HepG2 (cell line): Measurements from ENCODE around the gene INTS15. TPM values are rescaled to one million over a fixed set of nuclear protein-coding genes. Genes with fewer than 3 reads are reported as not detected.

Experiments
- ARID3A ChIP-seq: IDR thresholded peaks from 2 replicates; pipeline ENCODE4 v1.6.1; 2012; ENCODE audit warnings: low read depth, low read length, improper control_type of control experiment
- FOSL1 ChIP-seq: sonication (generic); formaldehyde crosslinking; IDR thresholded peaks from 2 replicates; pipeline ENCODE4 v1.9.0; 2021; ENCODE audit warnings: missing genetic modification reagents, borderline replicate concordance
- FOXK2 ChIP-seq: fragments of 450-650 bp; IDR thresholded peaks from 2 replicates; pipeline ENCODE4 v1.6.1; 2016
- GMEB1 ChIP-seq: sonication (generic); formaldehyde crosslinking; IDR thresholded peaks from 2 replicates; pipeline ENCODE4 v1.5.1; 2020; ENCODE audit warnings: missing genetic modification reagents, mild to moderate bottlenecking, borderline replicate concordance
- LRRFIP1 ChIP-seq: sonication (generic); formaldehyde crosslinking; conservative IDR thresholded peaks from 2 replicates; pipeline ENCODE4 v1.4.0; 2020; ENCODE audit warnings: missing genetic modification reagents
- MIXL1 ChIP-seq: IDR thresholded peaks from 2 replicates; pipeline ENCODE4 v1.6.1; 2016
- NFE2L2 ChIP-seq: fragments of 150-350 bp; IDR thresholded peaks from 2 replicates; pipeline ENCODE4 v1.6.1; 2014; ENCODE audit warnings: low read length
- NR2F6 ChIP-seq, 2 experiments: IDR thresholded peaks; 2 replicates each; pipeline ENCODE4 v1.6.1; 2016; ENCODE audit warnings: antibody characterized with exemption in 1 of 2, mild to moderate bottlenecking in 1 of 2
- POLR2AphosphoS5 ChIP-seq: IDR thresholded peaks from 2 replicates; pipeline ENCODE4 v1.6.1; 2012; ENCODE audit warnings: low read depth, low read length
- SCMH1 ChIP-seq: sonication (generic); formaldehyde crosslinking; IDR thresholded peaks from 2 replicates; pipeline ENCODE4 v1.9.0; 2021; ENCODE audit warnings: missing genetic modification reagents, mild to moderate bottlenecking, borderline replicate concordance
- SETDB1 ChIP-seq: sonication (generic); formaldehyde crosslinking; IDR thresholded peaks from 2 replicates; pipeline ENCODE4 v1.5.1; 2020; ENCODE audit warnings: missing genetic modification reagents, mild to moderate bottlenecking, borderline replicate concordance
- SIN3B ChIP-seq: fragments of 150-350 bp; IDR thresholded peaks from 2 replicates; pipeline ENCODE4 v1.6.1; 2014; ENCODE audit warnings: low read length
- ZBTB42 ChIP-seq: sonication (generic); formaldehyde crosslinking; IDR thresholded peaks from 2 replicates; pipeline ENCODE4 v1.5.0; 2020; ENCODE audit warnings: mild to moderate bottlenecking, missing genetic modification reagents
- ZNF274 ChIP-seq: sonication (generic); formaldehyde crosslinking; IDR thresholded peaks from 2 replicates; pipeline ENCODE4 v1.5.1; 2020; ENCODE audit warnings: mild to moderate bottlenecking, missing genetic modification reagents
- ZNF33B ChIP-seq: sonication (generic); formaldehyde crosslinking; IDR thresholded peaks from 2 replicates; pipeline ENCODE4 v1.5.1; 2020; ENCODE audit warnings: mild to moderate bottlenecking, missing genetic modification reagents
- ZNF350 ChIP-seq: sonication (generic); formaldehyde crosslinking; IDR thresholded peaks from 2 replicates; pipeline ENCODE4 v1.4.0; 2020; ENCODE audit warnings: mild to moderate bottlenecking, low read depth, missing genetic modification reagents, borderline replicate concordance
- ZNF547 ChIP-seq: sonication (generic); formaldehyde crosslinking; IDR thresholded peaks from 2 replicates; pipeline ENCODE4 v1.5.1; 2020; ENCODE audit warnings: mild to moderate bottlenecking, missing genetic modification reagents
- ZNF557 ChIP-seq: sonication (generic); formaldehyde crosslinking; IDR thresholded peaks from 2 replicates; pipeline ENCODE4 v1.4.0; 2020; ENCODE audit warnings: missing genetic modification reagents
- ZNF704 ChIP-seq: sonication (generic); formaldehyde crosslinking; IDR thresholded peaks from 2 replicates; pipeline ENCODE4 v1.8.1; 2023; ENCODE audit warnings: mild to moderate bottlenecking, inconsistent platforms, moderate library complexity, missing genetic modification reagents, borderline replicate concordance
- ZNF776 ChIP-seq: sonication (generic); formaldehyde crosslinking; IDR thresholded peaks from 2 replicates; pipeline ENCODE4 v1.4.0; 2020; ENCODE audit warnings: mild to moderate bottlenecking, missing genetic modification reagents
- ZNF780A ChIP-seq: sonication (generic); formaldehyde crosslinking; IDR thresholded peaks from 2 replicates; pipeline ENCODE4 v1.8.0; 2022; ENCODE audit warnings: mild to moderate bottlenecking, missing genetic modification reagents, moderate library complexity
- polyA plus RNA-seq, 8 experiments: library from polyadenylated mRNA; depleted of rRNA in 3 of 8; stranded (reverse) in 7 of 8; unstranded in 1 of 8; fragments of >200 nt; fragmentation: Illumina TruSeq in 4 of 8; extraction: Trizol in 4 of 8; gene quantifications; 2 replicates each; pipeline versions ENCODE4 v1.2.1 to v1.2.3, GENCODE V29; 2011 to 2016; ENCODE audit warnings: low read depth in 4 of 8, missing spikeins in 1 of 8, mixed read lengths in 1 of 8; ENCODE audit not compliant: insufficient read depth in 1 of 8
- total RNA-seq, 5 experiments: library from RNA; depleted of rRNA; stranded (reverse); fragments of >200 nt; fragmentation: Illumina TruSeq; extraction: Trizol; gene quantifications; 2 replicates each; pipeline ENCODE4 v1.2.3, GENCODE V29; 2016; ENCODE audit warnings: low read depth in 1 of 5

The INTS15 gene
- total and polyA plus RNA-seq, 2 of the 13 experiments (the other 11 are each of a cell fraction or from before 2014, with no cell fraction given) = 16.3 to 25.7 TPM

- TF ChIP-seq LRRFIP1 (no peak), MIXL1 (CRISPR knock-in tag) (peak; percentile 51; the same call in 1 of the 2 replicates), ZNF704 (CRISPR knock-in tag) (no peak), NR2F6 (IDR thresholded peaks at IDR 0.05) (peak; percentile 96), NR2F6 (CRISPR knock-in tag; IDR thresholded peaks at IDR 0.05) (peak; percentile 97), ZNF33B (CRISPR knock-in tag) (0 out of 2 replicates have a peak, but pooled peaks have one; percentile 38), ZNF557 (CRISPR knock-in tag) (no peak), SIN3B (no peak), ARID3A (peak; percentile 77), FOSL1 (no peak), ZNF776 (CRISPR knock-in tag) (no peak), SCMH1 (CRISPR knock-in tag) (no peak), FOXK2 (peak; percentile 63; the same call in 1 of the 2 replicates), ZNF780A (CRISPR knock-in tag) (no peak), ZNF350 (CRISPR knock-in tag) (0 out of 2 replicates have a peak, but pooled peaks have one; percentile 11), ZNF274 (no peak), NFE2L2 (no peak), POLR2AphosphoS5 (peak; percentile 87), SETDB1 (CRISPR knock-in tag) (no peak), ZNF547 (CRISPR knock-in tag) (peak; percentile 34; the same call in 1 of the 2 replicates), GMEB1 (CRISPR knock-in tag) (no peak), ZBTB42 (CRISPR knock-in tag) (no peak)
These were observed 11.4 kb upstream of the INTS15 start (continued) for GRCh38 chr7:6578114-6579084.
